ENCODE results near the gene GPHB5. TPM values are rescaled to one million over a fixed set of nuclear protein-coding genes. Genes with fewer than 3 reads are reported as not detected.

Gene GPHB5
- total RNA-seq, 1 donor from 2014 or later, result not detected

DNA sequence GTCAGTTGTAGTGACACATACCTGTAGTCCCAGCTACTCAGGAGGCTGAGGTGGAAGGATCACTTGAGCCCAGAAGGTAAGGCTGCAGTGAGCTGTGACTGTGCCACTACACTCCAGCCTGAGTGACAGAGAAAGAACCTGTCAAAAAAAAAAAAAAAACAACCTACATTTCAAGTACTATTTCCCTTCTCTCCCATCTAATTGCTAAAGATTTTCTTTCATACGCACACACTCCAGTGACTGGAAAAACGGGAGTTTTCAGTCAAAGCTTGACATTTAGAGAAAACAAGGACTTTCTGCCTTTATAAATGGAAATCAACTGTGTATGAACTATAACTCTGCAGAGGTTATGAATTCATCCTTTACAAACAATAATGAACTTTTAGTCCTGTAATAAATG, 25.9 kb downstream of the GPHB5 start:
- H3K27ac Mint-ChIP-seq, result no peak overlapping the region
- TF ChIP-seq, protein P1, sequence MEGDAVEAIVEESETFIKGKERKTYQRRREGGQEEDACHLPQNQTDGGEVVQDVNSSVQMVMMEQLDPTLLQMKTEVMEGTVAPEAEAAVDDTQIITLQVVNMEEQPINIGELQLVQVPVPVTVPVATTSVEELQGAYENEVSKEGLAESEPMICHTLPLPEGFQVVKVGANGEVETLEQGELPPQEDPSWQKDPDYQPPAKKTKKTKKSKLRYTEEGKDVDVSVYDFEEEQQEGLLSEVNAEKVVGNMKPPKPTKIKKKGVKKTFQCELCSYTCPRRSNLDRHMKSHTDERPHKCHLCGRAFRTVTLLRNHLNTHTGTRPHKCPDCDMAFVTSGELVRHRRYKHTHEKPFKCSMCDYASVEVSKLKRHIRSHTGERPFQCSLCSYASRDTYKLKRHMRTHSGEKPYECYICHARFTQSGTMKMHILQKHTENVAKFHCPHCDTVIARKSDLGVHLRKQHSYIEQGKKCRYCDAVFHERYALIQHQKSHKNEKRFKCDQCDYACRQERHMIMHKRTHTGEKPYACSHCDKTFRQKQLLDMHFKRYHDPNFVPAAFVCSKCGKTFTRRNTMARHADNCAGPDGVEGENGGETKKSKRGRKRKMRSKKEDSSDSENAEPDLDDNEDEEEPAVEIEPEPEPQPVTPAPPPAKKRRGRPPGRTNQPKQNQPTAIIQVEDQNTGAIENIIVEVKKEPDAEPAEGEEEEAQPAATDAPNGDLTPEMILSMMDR (IDR thresholded peaks at IDR 0.05; ENCODE audit: unreplicated experiment), result no peak
- H3K9me3 Mint-ChIP-seq, result peaks cover 3% of the 10 kb centered on the region
- no peaks in the 10 kb centered on the region for H3K36me3 Mint-ChIP-seq
- H3K27me3 Mint-ChIP-seq (ENCODE audit: low read depth), result no peaks in the 10 kb centered on the region
- DNase-seq (ENCODE audit: low spot score in 2 of 2, unreplicated experiment in 2 of 2), result no peak
- H3K4me3 Mint-ChIP-seq, result no peak overlapping the region
- H3K4me1 Mint-ChIP-seq, result no peaks in the 10 kb centered on the region

DNA sequence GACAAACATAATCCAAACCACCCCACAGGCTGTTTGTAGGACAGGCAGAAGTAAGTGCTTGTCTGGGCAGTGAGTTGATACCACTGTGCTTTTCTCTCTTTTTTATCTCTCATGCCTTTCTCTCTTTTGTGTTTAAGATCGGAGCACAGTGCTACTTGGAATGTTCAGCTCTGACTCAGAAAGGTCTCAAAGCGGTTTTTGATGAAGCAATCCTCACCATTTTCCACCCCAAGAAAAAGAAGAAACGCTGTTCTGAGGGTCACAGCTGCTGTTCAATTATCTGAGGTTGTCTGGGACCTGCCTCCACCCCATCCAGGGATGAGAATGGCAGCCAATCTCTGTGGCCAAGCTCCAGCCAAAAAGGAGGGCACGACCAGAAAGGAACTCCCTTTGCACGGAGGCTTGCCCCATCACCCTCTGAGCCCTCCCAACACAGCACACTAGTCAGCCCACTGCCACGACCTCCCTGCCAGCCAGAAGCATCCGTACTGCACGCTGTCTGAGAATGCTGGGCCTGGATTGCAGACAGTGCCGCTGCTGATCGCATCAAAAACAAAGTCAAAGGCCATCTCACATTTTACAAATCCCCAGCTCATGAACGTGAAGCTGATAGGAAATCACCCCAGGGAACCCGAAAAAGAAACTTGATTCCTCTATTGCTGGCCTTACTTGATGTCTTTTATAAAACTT, 27.8 kb downstream of the GPHB5 start:
- H3K4me3 Mint-ChIP-seq, result no peak overlapping the region
- no peaks in the 10 kb centered on the region for H3K36me3 Mint-ChIP-seq
- H3K9me3 Mint-ChIP-seq, result peaks cover 3% of the 10 kb centered on the region
- no peaks in the 10 kb centered on the region for H3K4me1 Mint-ChIP-seq
- TF ChIP-seq, protein P1 (IDR thresholded peaks at IDR 0.05; ENCODE audit: unreplicated experiment), result no peak
- no peak for DNase-seq (ENCODE audit: low spot score in 2 of 2, unreplicated experiment in 2 of 2)
- no peaks in the 10 kb centered on the region for H3K27me3 Mint-ChIP-seq (ENCODE audit: low read depth)
- H3K27ac Mint-ChIP-seq, result no peak overlapping the region

DNA sequence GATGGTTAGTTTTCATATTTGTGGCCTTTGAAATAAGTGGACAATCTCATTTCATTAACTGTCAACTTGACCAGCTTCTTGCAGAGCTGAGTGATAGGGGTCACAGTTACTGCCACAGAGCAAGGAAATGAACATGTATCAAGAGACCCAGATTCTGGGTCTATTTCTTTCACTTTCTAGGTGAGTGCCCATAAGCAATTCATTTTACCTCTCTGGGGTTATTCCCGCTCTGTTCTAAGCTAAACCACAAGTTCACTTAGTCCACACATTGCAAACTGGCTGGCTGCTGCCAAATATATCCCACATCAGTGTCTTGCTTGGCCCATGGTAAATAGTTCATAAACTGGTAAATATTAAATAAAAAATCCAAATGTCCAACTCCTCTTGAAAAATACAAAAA, 29.9 kb downstream of the GPHB5 start:
- Mint-ChIP-seq H3K36me3 (no peaks in the 10 kb centered on the region), H3K27ac (no peak overlapping the region), H3K27me3 (ENCODE audit: low read depth) (no peaks in the 10 kb centered on the region), H3K4me1 (no peaks in the 10 kb centered on the region), H3K4me3 (no peak overlapping the region), H3K9me3 (peaks cover 3% of the 10 kb centered on the region)
- TF ChIP-seq, protein P1 (IDR thresholded peaks at IDR 0.05; ENCODE audit: unreplicated experiment), result no peak
- DNase-seq (ENCODE audit: low spot score in 2 of 2, unreplicated experiment in 2 of 2), result no peak

DNA sequence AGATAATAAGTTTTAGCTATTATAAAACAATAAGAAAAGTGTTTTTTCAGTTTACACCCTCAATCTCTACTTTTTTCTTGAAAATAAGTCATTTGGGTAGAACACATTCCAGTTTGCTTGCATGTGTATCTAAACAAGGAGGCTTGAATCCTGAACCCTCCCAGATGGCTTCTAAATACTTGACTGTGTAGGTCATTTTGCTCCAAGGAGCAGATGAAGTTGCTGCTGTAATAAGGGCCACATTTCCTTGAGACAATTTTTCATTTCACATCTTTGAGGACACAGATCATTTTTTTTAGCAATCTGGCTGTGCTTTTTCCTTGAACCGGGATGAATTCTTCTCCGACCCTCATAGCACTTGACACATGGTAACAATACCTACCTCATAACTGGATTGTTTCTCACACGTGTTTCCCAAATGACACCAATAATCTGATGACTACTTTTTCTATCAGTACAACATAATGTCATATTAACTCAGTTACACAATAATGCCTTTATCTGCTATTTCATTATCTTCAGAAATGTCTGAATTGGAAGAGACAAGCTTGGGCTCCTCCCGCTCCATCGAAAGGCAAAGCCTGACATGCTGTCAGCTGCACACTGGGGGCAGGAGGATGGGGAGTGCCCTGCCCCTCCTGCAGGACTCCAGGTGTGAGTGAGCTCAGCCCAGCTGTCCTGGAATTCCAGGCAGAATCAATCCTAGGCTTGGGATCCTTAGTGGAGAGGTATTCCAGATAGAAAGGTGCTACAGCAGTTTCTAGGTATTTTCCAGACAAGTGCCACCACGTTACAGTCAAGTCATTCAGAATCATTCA, 30.9 kb downstream of the GPHB5 start:
- Mint-ChIP-seq H3K4me3 (no peak overlapping the region), H3K27me3 (ENCODE audit: low read depth) (no peaks in the 10 kb centered on the region), H3K4me1 (no peaks in the 10 kb centered on the region), H3K27ac (no peak overlapping the region), H3K36me3 (no peaks in the 10 kb centered on the region), H3K9me3 (no peaks in the 10 kb centered on the region)
- TF ChIP-seq, protein P1 (IDR thresholded peaks at IDR 0.05; ENCODE audit: unreplicated experiment), result no peak
- no peak for DNase-seq (ENCODE audit: low spot score in 2 of 2, unreplicated experiment in 2 of 2)

DNA sequence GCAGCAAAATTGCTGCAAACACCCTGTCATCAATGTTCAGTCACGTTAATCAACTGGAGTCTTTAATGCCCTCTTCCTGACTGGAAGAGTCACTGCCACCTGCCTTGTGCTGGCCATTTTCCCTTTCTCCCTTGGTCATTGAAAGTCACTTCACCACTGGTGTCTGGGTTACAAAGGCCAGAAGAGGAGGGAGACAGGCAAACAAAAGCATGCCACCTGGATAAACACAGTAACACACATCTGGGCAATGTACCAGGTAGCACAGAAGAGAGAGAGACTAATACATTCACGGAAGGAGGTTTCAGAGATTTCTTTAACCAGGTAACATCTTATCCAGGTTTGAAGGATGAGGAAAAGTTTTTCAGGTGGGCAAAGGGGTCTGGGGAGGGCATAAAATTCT, 32.7 kb downstream of the GPHB5 start:
- Mint-ChIP-seq H3K36me3 (no peaks in the 10 kb centered on the region), H3K27me3 (ENCODE audit: low read depth) (no peaks in the 10 kb centered on the region)

More for the DNA sequence above, 32.7 kb downstream of the GPHB5 start:
- H3K4me3 Mint-ChIP-seq, result no peak overlapping the region
- no peak overlapping the region for H3K27ac Mint-ChIP-seq
- DNase-seq (ENCODE audit: low spot score in 2 of 2, unreplicated experiment in 2 of 2), result no peak
- H3K4me1 Mint-ChIP-seq, result no peaks in the 10 kb centered on the region
- H3K9me3 Mint-ChIP-seq, result no peaks in the 10 kb centered on the region
- TF ChIP-seq, protein P1 (IDR thresholded peaks at IDR 0.05; ENCODE audit: unreplicated experiment), result no peak

Measured in mesothelial cell of epicardium (in vitro differentiated cells).